Parietal lobe (tissue), 2 donors: ENCODE data around the gene PPM1B. TPM values are rescaled to one million over a fixed set of nuclear protein-coding genes. Genes with fewer than 3 reads are reported as not detected.

ENCODE experiments used
- small RNA-seq: library from RNA; depleted of rRNA; stranded (forward); fragments of <200 nt; gene quantifications from one replicate; pipeline ENCODE3, GENCODE V24; 2014; ENCODE audit warnings: low replicate concordance
- total RNA-seq: library from RNA; depleted of rRNA; stranded (reverse); fragments of >200 nt; gene quantifications from one replicate; pipeline ENCODE4 v1.2.3, GENCODE V29; 2014

Gene PPM1B
- 81.1 TPM for total RNA-seq

DNA sequence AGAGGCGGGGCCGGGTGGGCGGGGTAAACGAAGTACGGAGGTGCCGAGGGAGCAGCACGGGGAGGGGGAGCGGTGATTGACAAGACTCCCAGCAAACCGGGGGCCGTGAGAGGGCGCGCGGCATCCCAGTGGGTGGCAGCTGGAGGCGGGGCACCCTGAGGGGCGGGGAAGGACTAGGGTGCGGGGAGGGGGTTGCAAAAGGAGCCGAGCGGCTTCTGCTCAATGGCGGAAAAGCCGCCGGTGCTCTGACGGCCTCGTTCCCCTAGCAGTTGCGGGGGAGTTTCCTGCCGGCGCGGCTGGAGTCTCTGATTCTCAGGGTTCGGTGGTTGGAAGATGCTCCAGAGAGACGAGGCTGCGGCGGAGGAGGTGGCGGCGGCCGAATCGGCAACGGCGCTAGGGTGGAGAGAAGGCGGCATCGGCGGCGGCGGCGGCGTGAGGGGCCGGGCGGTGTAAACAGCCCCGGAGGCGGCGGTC lies at the start of gene PPM1B:
Gene PPM1B, plus strand, starts transcription at position 195 of the 474 bp plus-strand sequence. CDS start 32,325 bp downstream, outside the sequence.

Small RNAs within 50 kb of the gene (small RNA-seq; reads per million reads assigned to genes)
- gene RNU6-566P = not detected

Other genes with a start within 250 kb of the PPM1B start
- gene LRPPRC, start 172.9 kb upstream of the PPM1B start, total RNA-seq = 101 TPM
- gene SLC3A1, start 106.6 kb downstream of the PPM1B start, total RNA-seq = 0.63 TPM
- gene PREPL, start 192.6 kb downstream of the PPM1B start, total RNA-seq = 133 TPM
- gene CAMKMT, start 193.1 kb downstream of the PPM1B start, total RNA-seq = 9.1 TPM